Osteocyte (in vitro differentiated cells): ENCODE results near the gene SAMD4A. TPM values are rescaled to one million over a fixed set of nuclear protein-coding genes. Genes with fewer than 3 reads are reported as not detected.

Source experiments
- DNase-seq: peaks from one replicate; pipeline ENCODE4 v3.0.0; 2021; ENCODE audit warnings: mixed read lengths; ENCODE audit not compliant: unreplicated experiment; ENCODE audit errors: extremely low spot score
- H3K27ac Mint-ChIP-seq: one replicate; pipeline ENCODE4 v1.8.0; 2021; ENCODE audit warnings: mild to moderate bottlenecking, mixed read lengths; ENCODE audit not compliant: unreplicated experiment
- H3K27me3 Mint-ChIP-seq: one replicate; pipeline ENCODE4 v1.8.0; 2021; ENCODE audit warnings: mixed read lengths; ENCODE audit not compliant: unreplicated experiment
- H3K36me3 Mint-ChIP-seq: one replicate; pipeline ENCODE4 v1.8.0; 2021; ENCODE audit warnings: mixed read lengths; ENCODE audit not compliant: unreplicated experiment
- H3K4me1 Mint-ChIP-seq: one replicate; pipeline ENCODE4 v1.8.0; 2021; ENCODE audit warnings: mixed read lengths; ENCODE audit not compliant: unreplicated experiment
- H3K4me3 Mint-ChIP-seq: one replicate; pipeline ENCODE4 v1.8.0; 2021; ENCODE audit warnings: mild to moderate bottlenecking, moderate library complexity, mixed read lengths; ENCODE audit not compliant: unreplicated experiment
- H3K9me3 Mint-ChIP-seq: one replicate; pipeline ENCODE4 v1.8.0; 2021; ENCODE audit warnings: mixed read lengths; ENCODE audit not compliant: unreplicated experiment
- total RNA-seq: library from RNA; stranded (reverse); gene quantifications from 2 replicates; pipeline ENCODE4 v1.2.1, GENCODE V29; 2021
- TF ChIP-seq, protein P1 (sequence below): fragments of 200-600 bp; sonication (generic); IDR thresholded peaks from 2 replicates; pipeline ENCODE4 v1.5.0; 2021; ENCODE audit warnings: antibody characterized with exemption, mild to moderate bottlenecking, moderate library complexity

SAMD4A gene
- total RNA-seq, 1 donor from 2014 or later: 39.1 TPM

DNA sequence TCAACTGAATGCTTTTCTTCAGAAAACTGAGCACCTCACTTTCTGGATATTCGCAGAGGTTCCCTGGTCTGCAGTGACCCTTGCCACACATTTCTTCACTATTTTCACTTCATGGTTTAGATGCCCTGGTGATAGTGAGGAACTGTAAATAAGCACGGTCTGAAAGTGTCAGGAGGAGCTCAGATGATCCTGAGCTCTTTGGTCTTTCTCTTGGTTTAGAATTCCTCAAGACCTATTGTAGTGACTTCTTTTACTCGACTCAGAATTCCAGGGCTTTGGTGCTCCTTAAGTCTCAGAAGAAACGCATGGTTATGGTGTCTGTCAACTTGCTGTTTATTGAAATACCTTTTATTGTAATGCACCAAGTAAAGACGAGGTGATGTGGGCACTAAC lies 84.0 kb downstream of the SAMD4A start:
- TF ChIP-seq, protein P1, sequence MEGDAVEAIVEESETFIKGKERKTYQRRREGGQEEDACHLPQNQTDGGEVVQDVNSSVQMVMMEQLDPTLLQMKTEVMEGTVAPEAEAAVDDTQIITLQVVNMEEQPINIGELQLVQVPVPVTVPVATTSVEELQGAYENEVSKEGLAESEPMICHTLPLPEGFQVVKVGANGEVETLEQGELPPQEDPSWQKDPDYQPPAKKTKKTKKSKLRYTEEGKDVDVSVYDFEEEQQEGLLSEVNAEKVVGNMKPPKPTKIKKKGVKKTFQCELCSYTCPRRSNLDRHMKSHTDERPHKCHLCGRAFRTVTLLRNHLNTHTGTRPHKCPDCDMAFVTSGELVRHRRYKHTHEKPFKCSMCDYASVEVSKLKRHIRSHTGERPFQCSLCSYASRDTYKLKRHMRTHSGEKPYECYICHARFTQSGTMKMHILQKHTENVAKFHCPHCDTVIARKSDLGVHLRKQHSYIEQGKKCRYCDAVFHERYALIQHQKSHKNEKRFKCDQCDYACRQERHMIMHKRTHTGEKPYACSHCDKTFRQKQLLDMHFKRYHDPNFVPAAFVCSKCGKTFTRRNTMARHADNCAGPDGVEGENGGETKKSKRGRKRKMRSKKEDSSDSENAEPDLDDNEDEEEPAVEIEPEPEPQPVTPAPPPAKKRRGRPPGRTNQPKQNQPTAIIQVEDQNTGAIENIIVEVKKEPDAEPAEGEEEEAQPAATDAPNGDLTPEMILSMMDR: no peak
- no peak for DNase-seq
- Mint-ChIP-seq H3K27ac (no peak overlapping the region), H3K4me1 (peaks cover 27% of the 10 kb centered on the region), H3K27me3 (no peaks in the 10 kb centered on the region), H3K4me3 (no peak overlapping the region), H3K9me3 (no peaks in the 10 kb centered on the region), H3K36me3 (no peaks in the 10 kb centered on the region)

DNA sequence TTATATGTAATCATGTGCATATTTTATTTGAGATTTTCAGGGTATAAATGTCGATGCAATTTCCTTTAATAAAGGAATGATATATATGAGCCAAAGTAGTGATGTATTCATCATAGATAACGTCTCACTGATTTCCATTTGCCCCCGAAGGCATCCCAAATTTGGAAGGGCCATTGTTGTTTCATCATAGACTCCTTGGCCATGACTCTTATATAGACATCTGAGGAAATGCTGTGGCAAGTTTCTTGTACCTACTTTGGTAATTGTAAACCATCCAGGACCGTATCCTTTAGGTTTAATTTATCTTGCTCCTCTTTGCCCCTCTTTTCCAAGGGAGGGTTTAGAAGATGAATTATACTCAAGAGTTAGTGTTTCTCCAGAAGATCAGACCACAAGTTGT lies 84.7 kb downstream of the SAMD4A start:
- H3K36me3 Mint-ChIP-seq: no peaks in the 10 kb centered on the region
- no peak overlapping the region for H3K4me3 Mint-ChIP-seq
- H3K4me1 Mint-ChIP-seq: peaks cover 23% of the 10 kb centered on the region
- no peak for DNase-seq
- no peaks in the 10 kb centered on the region for H3K9me3 Mint-ChIP-seq
- H3K27ac Mint-ChIP-seq: no peak overlapping the region
- H3K27me3 Mint-ChIP-seq: no peaks in the 10 kb centered on the region
- TF ChIP-seq, protein P1: no peak

DNA sequence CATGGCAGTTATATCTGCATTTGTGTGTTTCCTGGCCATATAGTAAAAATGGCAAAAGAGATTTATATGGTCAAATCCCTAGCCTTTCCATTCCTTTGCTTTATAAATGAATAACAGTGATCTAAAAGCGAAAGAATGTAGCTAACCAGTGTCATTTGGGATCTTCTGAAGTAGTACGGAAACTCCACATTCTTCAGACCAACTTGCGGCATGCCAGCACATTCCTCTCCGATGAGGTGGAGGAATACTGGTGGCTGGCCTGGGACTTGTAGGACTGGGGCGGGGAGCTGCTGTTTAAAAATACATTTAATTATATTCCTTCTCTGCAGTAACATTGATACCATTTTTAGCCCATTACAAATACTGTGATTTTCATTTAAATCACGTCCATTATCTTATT lies 85.3 kb downstream of the SAMD4A start:
- Mint-ChIP-seq H3K27me3 (no peaks in the 10 kb centered on the region), H3K27ac (no peak overlapping the region), H3K4me1 (peaks cover 20% of the 10 kb centered on the region), H3K9me3 (no peaks in the 10 kb centered on the region), H3K4me3 (peak overlapping the region; percentile 73), H3K36me3 (no peaks in the 10 kb centered on the region)
- TF ChIP-seq, protein P1: no peak
- peak; percentile 92 for DNase-seq

DNA sequence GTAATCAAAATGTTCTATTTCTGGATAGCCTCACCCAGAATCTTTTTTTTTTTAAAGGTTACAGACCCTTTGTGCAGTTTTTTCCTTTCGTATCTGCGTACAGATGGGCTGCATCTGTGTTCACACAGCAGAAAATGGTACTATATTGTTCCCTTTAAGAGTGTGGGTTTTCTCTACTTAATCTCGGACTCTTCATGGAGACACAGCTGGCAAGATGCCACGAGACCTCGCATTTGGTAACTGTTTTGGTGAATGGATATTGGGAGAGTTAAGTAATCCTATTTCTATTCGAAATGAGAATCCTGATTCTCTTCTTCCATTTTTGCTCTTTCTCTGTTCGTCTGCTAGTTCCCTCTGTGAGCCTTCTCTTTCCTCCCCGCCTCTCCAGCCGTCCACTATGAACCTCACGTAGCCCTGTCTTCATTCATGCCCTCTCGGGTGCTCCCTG lies 85.7 kb downstream of the SAMD4A start:
- H3K9me3 Mint-ChIP-seq: no peaks in the 10 kb centered on the region
- no peak for DNase-seq
- peaks cover 20% of the 10 kb centered on the region for H3K4me1 Mint-ChIP-seq
- H3K27ac Mint-ChIP-seq: no peak overlapping the region
- TF ChIP-seq, protein P1: no peak
- H3K36me3 Mint-ChIP-seq: no peaks in the 10 kb centered on the region
- H3K4me3 Mint-ChIP-seq: peak overlapping the region; percentile 73
- no peaks in the 10 kb centered on the region for H3K27me3 Mint-ChIP-seq

DNA sequence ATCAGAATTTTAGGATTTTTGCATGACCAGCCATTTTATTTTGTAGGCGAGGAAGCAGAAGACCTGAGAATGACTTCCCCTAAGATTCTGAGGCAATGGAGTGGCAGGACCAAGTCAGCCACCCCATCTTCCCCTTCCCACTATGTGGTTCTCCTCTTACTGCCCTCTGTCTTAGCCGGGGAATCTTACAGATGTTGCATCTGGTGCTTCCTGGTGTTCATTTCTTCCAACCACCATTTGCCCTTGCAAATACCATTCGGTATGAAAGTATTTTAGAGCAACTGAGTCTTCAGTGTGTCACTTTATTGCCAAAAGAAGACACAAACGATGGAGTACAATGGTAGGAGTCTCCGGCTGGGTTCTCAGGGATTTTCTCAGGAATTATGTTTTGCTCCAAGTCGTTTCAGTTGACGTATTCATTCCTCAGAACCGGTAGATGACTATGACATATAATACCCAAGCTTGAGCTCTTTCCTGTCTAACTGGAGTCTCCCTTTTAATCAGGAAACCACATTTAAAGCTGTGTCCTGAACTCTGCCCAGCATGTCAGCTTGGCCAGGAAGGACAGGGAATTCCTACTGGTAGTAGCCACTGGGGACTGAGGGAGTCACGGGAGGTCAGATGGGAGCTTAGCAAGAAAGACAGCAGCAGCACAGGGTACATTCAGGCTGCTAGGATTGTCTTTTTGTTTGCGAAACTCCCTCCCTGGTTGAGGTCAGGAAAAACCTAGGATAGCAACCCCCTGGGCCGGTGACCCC lies 87.0 kb downstream of the SAMD4A start:
- H3K27me3 Mint-ChIP-seq: no peaks in the 10 kb centered on the region
- H3K9me3 Mint-ChIP-seq: no peaks in the 10 kb centered on the region
- H3K4me1 Mint-ChIP-seq: peaks cover 20% of the 10 kb centered on the region
- H3K27ac Mint-ChIP-seq: no peak overlapping the region
- H3K36me3 Mint-ChIP-seq: no peaks in the 10 kb centered on the region
- DNase-seq: no peak
- TF ChIP-seq, protein P1: no peak
- H3K4me3 Mint-ChIP-seq: peak overlapping the region; percentile 53
